HepG2 (cell line): ENCODE results near the gene TMEM151A. TPM values are rescaled to one million over a fixed set of nuclear protein-coding genes. Genes with fewer than 3 reads are reported as not detected.

Experiments used
- EHMT2 ChIP-seq: fragments of 200-600 bp; sonication (generic); IDR thresholded peaks from 2 replicates; pipeline ENCODE4 v1.7.0; 2017; ENCODE audit warnings: antibody characterized with exemption, low read depth, low read length, borderline replicate concordance
- FOXC1 ChIP-seq: sonication (generic); formaldehyde crosslinking; IDR thresholded peaks from 2 replicates; pipeline ENCODE4 v1.8.0; 2022; ENCODE audit warnings: mild to moderate bottlenecking, missing genetic modification reagents, borderline replicate concordance
- GATAD1 ChIP-seq: IDR thresholded peaks from 2 replicates; pipeline ENCODE4 v1.6.1; 2016; ENCODE audit warnings: missing genetic modification reagents, missing compliant biosample characterization
- GRHL1 ChIP-seq: sonication (generic); formaldehyde crosslinking; conservative IDR thresholded peaks from 2 replicates; pipeline ENCODE4 v1.8.0; 2022; ENCODE audit warnings: missing genetic modification reagents
- HIVEP1 ChIP-seq: sonication (generic); formaldehyde crosslinking; IDR thresholded peaks from 2 replicates; pipeline ENCODE4 v1.4.0; 2020; ENCODE audit warnings: mild to moderate bottlenecking, missing genetic modification reagents
- HNF4G ChIP-seq, 2 experiments: sonication (generic) in 1 of 2; formaldehyde crosslinking in 1 of 2; IDR thresholded peaks; 2 replicates each; pipeline versions ENCODE4 v1.4.0 to v1.6.1; 2011 to 2020; ENCODE audit warnings: borderline replicate concordance in 2 of 2, low read depth in 2 of 2, mild to moderate bottlenecking in 2 of 2, low read length in 1 of 2, missing genetic modification reagents in 1 of 2, moderate library complexity in 1 of 2
- JUNB ChIP-seq: sonication (generic); formaldehyde crosslinking; IDR thresholded peaks from 2 replicates; pipeline ENCODE4 v1.8.0; 2022; ENCODE audit warnings: missing genetic modification reagents, mild to moderate bottlenecking, borderline replicate concordance
- MED8 ChIP-seq: sonication (generic); formaldehyde crosslinking; IDR thresholded peaks from 2 replicates; pipeline ENCODE4 v1.8.1; 2023; ENCODE audit warnings: mild to moderate bottlenecking, missing genetic modification reagents; ENCODE audit not compliant: insufficient replicate concordance
- MTA3 ChIP-seq: sonication (generic); formaldehyde crosslinking; IDR thresholded peaks from 2 replicates; pipeline ENCODE4 v1.4.0; 2020; ENCODE audit warnings: missing genetic modification reagents
- NFAT5 ChIP-seq: sonication (generic); formaldehyde crosslinking; IDR thresholded peaks from 2 replicates; pipeline ENCODE4 v1.4.0; 2020; ENCODE audit warnings: missing genetic modification reagents
- NFE2L2 ChIP-seq: fragments of 150-350 bp; IDR thresholded peaks from 2 replicates; pipeline ENCODE4 v1.6.1; 2014; ENCODE audit warnings: low read length
- PRMT3 ChIP-seq: sonication (generic); formaldehyde crosslinking; IDR thresholded peaks from 2 replicates; pipeline ENCODE4 v1.8.1; 2022; ENCODE audit warnings: low read depth, mild to moderate bottlenecking, moderate library complexity, missing genetic modification reagents, borderline replicate concordance
- SETDB1 ChIP-seq: sonication (generic); formaldehyde crosslinking; IDR thresholded peaks from 2 replicates; pipeline ENCODE4 v1.5.1; 2020; ENCODE audit warnings: missing genetic modification reagents, mild to moderate bottlenecking, borderline replicate concordance
- TARDBP ChIP-seq: sonication (generic); formaldehyde crosslinking; IDR thresholded peaks from 2 replicates; pipeline ENCODE4 v1.8.0; 2022; ENCODE audit warnings: mild to moderate bottlenecking, missing genetic modification reagents
- TEAD2 ChIP-seq: sonication (generic); formaldehyde crosslinking; IDR thresholded peaks from 2 replicates; pipeline ENCODE4 v1.9.0; 2021; ENCODE audit warnings: missing genetic modification reagents
- ZFP41 ChIP-seq: sonication (generic); formaldehyde crosslinking; IDR thresholded peaks from 2 replicates; pipeline ENCODE4 v1.4.0; 2020; ENCODE audit warnings: mild to moderate bottlenecking, missing genetic modification reagents, borderline replicate concordance
- ZNF205 ChIP-seq: IDR thresholded peaks from 2 replicates; pipeline ENCODE4 v1.6.1; 2018; ENCODE audit warnings: missing biosample characterization, missing genetic modification reagents
- ZNF232 ChIP-seq: sonication (generic); formaldehyde crosslinking; IDR thresholded peaks from 2 replicates; pipeline ENCODE4 v1.4.0; 2020; ENCODE audit warnings: missing genetic modification reagents, borderline replicate concordance
- ZNF367 ChIP-seq: sonication (generic); formaldehyde crosslinking; IDR thresholded peaks from 2 replicates; pipeline ENCODE4 v1.4.0; 2020; ENCODE audit warnings: missing genetic modification reagents, borderline replicate concordance
- ZNF546 ChIP-seq: sonication (generic); formaldehyde crosslinking; conservative IDR thresholded peaks from 2 replicates; pipeline ENCODE4 v1.8.1; 2023; ENCODE audit warnings: mild to moderate bottlenecking, missing genetic modification reagents
- ZNF768 ChIP-seq: sonication (generic); formaldehyde crosslinking; IDR thresholded peaks from 2 replicates; pipeline ENCODE4 v1.4.0; 2020; ENCODE audit warnings: missing genetic modification reagents
- ZNF788 ChIP-seq: sonication (generic); formaldehyde crosslinking; IDR thresholded peaks from 2 replicates; pipeline ENCODE4 v1.5.0; 2020; ENCODE audit warnings: mild to moderate bottlenecking, missing genetic modification reagents, borderline replicate concordance
- polyA plus RNA-seq, 8 experiments: library from polyadenylated mRNA; depleted of rRNA in 3 of 8; stranded (reverse) in 7 of 8; unstranded in 1 of 8; fragments of >200 nt; fragmentation: Illumina TruSeq in 4 of 8; extraction: Trizol in 4 of 8; gene quantifications; 2 replicates each; pipeline versions ENCODE4 v1.2.1 to v1.2.3, GENCODE V29; 2011 to 2016; ENCODE audit warnings: low read depth in 4 of 8, missing spikeins in 1 of 8, mixed read lengths in 1 of 8; ENCODE audit not compliant: insufficient read depth in 1 of 8
- total RNA-seq, 5 experiments: library from RNA; depleted of rRNA; stranded (reverse); fragments of >200 nt; fragmentation: Illumina TruSeq; extraction: Trizol; gene quantifications; 2 replicates each; pipeline ENCODE4 v1.2.3, GENCODE V29; 2016; ENCODE audit warnings: low read depth in 1 of 5

TMEM151A gene
- total and polyA plus RNA-seq, 2 of the 13 experiments (the other 11 are each of a cell fraction or from before 2014, with no cell fraction given), result 0.18 to 0.33 TPM

DNA sequence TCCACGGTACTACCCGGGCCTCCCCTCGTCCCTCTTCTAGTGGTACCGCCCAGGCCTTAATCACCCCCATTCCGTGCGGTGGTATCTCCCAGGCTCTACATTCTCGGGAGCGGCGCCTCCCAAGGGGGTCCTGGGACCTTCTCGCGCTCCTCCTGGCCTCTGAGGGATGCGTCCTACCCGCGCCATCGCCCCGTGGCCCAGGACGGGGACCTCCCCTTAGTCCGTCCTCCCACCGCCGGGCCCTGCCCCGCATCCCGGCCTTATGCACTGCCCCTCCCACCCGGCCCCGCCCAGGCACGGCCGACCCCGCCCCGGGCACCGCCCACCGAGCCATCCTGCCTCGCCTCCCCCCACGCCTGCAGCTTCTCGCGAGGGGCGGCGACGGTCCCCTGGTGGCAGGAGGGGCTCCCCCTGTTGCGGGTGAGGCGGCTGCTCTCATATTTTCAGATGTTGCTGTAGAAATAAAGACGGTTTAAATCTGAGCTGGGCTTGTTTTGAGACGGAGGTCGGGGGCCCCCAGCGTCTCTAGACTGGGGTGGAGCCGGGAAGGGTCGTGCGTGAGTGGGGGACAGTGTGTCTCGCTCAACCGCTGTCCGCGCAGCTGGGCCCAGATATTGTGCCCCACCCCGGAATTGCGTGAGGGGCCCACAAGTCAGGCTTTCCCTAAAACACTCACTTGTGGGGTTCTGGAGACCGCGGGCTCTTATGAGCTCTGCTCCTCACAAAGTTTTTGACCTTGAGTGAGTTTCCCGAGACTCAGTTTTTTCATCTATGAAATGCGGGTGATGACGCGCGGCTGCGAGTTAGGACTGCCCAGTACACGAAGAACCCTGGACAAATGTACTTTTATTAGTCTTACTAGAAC, 24.1 kb upstream of the TMEM151A start (continued):
- TF ChIP-seq GRHL1 (CRISPR knock-in tag), result no peak
- no peak; the same call in 1 of the 2 replicates for TF ChIP-seq HIVEP1 (CRISPR knock-in tag)
- TF ChIP-seq FOXC1 (CRISPR knock-in tag), result no peak; the same call in 1 of the 2 replicates
- no peak for TF ChIP-seq ZFP41
- TF ChIP-seq EHMT2, result no peak
- no peak for TF ChIP-seq NFAT5 (CRISPR knock-in tag)
- TF ChIP-seq MED8 (CRISPR knock-in tag), result peak; percentile 29
- TF ChIP-seq SETDB1, result no peak
- no peak for TF ChIP-seq ZNF546 (CRISPR knock-in tag)
- 0 out of 2 replicates have a peak, but pooled peaks have one; percentile 28 for TF ChIP-seq TARDBP (CRISPR knock-in tag)
- TF ChIP-seq HNF4G (IDR thresholded peaks at IDR 0.05; ENCODE audit: borderline replicate concordance, low read depth, low read length), result no peak
- TF ChIP-seq HNF4G (CRISPR knock-in tag; IDR thresholded peaks at IDR 0.05; ENCODE audit: borderline replicate concordance, low read depth), result no peak
- TF ChIP-seq TEAD2 (CRISPR knock-in tag), result no peak
- no peak for TF ChIP-seq ZNF205
- TF ChIP-seq JUNB (CRISPR knock-in tag), result no peak
- no peak for TF ChIP-seq NFE2L2
- TF ChIP-seq ZNF768 (CRISPR knock-in tag), result peak; percentile 14; the same call in 1 of the 2 replicates
- no peak for TF ChIP-seq PRMT3 (CRISPR knock-in tag)
- TF ChIP-seq MTA3 (CRISPR knock-in tag), result no peak
- peak; percentile 52; the same call in 1 of the 2 replicates for TF ChIP-seq ZNF232
- TF ChIP-seq ZNF788 (CRISPR knock-in tag), result 0 out of 2 replicates have a peak, but pooled peaks have one; percentile 27
- 0 out of 2 replicates have a peak, but pooled peaks have one; percentile 45 for TF ChIP-seq ZNF367
- TF ChIP-seq GATAD1 (CRISPR knock-in tag), result peak; percentile 11; the same call in 1 of the 2 replicates
